ENCODE measurements around the gene MACROD2.

Gene MACROD2

GRCh38 chr20:15675061-15675514, 1679.8 kb downstream of the MACROD2 start:
- DNase-seq = no peak

- DNase-seq = no peak
Measured at GRCh38 chr20:15675813-15676484, 1680.6 kb downstream of the MACROD2 start.

- no peak for DNase-seq
Measured at GRCh38 chr20:15676815-15677214, 1681.5 kb downstream of the MACROD2 start.

GRCh38 chr20:15682690-15683089, 1687.4 kb downstream of the MACROD2 start:
- DNase-seq = no peak

GRCh38 chr20:15692570-15692969, 1697.3 kb downstream of the MACROD2 start:
- DNase-seq = no peak

GRCh38 chr20:15699431-15700146, 1704.3 kb downstream of the MACROD2 start:
- DNase-seq = no peak

GRCh38 chr20:15700147-15700765, 1704.9 kb downstream of the MACROD2 start:
- no peak for DNase-seq

GRCh38 chr20:15702161-15702560, 1706.8 kb downstream of the MACROD2 start:
- DNase-seq = no peak

GRCh38 chr20:15703171-15703911, 1708.0 kb downstream of the MACROD2 start:
- DNase-seq = no peak

- DNase-seq = no peak
Measured at GRCh38 chr20:15705975-15706374, 1710.7 kb downstream of the MACROD2 start.

GRCh38 chr20:15706719-15707118, 1711.4 kb downstream of the MACROD2 start:
- DNase-seq = no peak

- DNase-seq = peak; percentile 44 to 48
Measured at GRCh38 chr20:15708984-15709598, 1713.8 kb downstream of the MACROD2 start.

- DNase-seq = no peak
Measured at GRCh38 chr20:15710636-15711035, 1715.3 kb downstream of the MACROD2 start.

- DNase-seq = no peak
Measured at GRCh38 chr20:15711177-15711576, 1715.9 kb downstream of the MACROD2 start.

- no peak for DNase-seq
Measured at GRCh38 chr20:15716256-15716655, 1720.9 kb downstream of the MACROD2 start.

GRCh38 chr20:15726416-15726815, 1731.1 kb downstream of the MACROD2 start:
- no peak for DNase-seq

- DNase-seq = no peak
Measured at GRCh38 chr20:15734052-15734451, 1738.7 kb downstream of the MACROD2 start.

- no peak for DNase-seq
Measured at GRCh38 chr20:15739035-15739434, 1743.7 kb downstream of the MACROD2 start.

- no peak for DNase-seq
Measured at GRCh38 chr20:15740046-15740775, 1744.9 kb downstream of the MACROD2 start.

- DNase-seq = no peak
Measured at GRCh38 chr20:15742087-15742486, 1746.8 kb downstream of the MACROD2 start.

- no peak for DNase-seq
Measured at GRCh38 chr20:15742627-15743026, 1747.3 kb downstream of the MACROD2 start.
